DMS53 treated with DMSO at 0.1 percent for 48 hours (cell line): ENCODE measurements around the gene R3HDM4.
"Not testable (repeated sequence)": the region's sequence is repeated elsewhere in the genome, so short reads cannot be mapped to it uniquely, and the experiment has no call there.

Source experiments
- DNase-seq: peaks from one replicate; lab custom pipeline; 2025; ENCODE audit not compliant: unreplicated experiment; lab: John Stamatoyannopoulos, UW

The R3HDM4 gene

GRCh38 chr19:861756-862580 lies 51.1 kb downstream of the R3HDM4 start:
- no peak for DNase-seq

GRCh38 chr19:861141-861755 lies 51.8 kb downstream of the R3HDM4 start:
- DNase-seq: no peak

- DNase-seq: no peak
Observed at GRCh38 chr19:858868-859843, 53.9 kb downstream of the R3HDM4 start, which contains the start of gene CFD. CFD (plus strand) TSS chr19:859664; CDS start chr19:859690, 26 bp downstream.

GRCh38 chr19:858284-858683 lies 54.7 kb downstream of the R3HDM4 start:
- no peak for DNase-seq

- DNase-seq: no peak
Observed at GRCh38 chr19:855566-856120, 57.4 kb downstream of the R3HDM4 start.

- DNase-seq: no peak
Observed at GRCh38 chr19:855142-855541, 57.9 kb downstream of the R3HDM4 start.

- DNase-seq: no peak
Observed at GRCh38 chr19:854549-854948, 58.5 kb downstream of the R3HDM4 start.

GRCh38 chr19:853614-854220 lies 59.3 kb downstream of the R3HDM4 start:
- DNase-seq: not testable (repeated sequence)

- DNase-seq: no peak
Observed at GRCh38 chr19:853014-853585, 59.9 kb downstream of the R3HDM4 start.

- no peak for DNase-seq
Observed at GRCh38 chr19:852136-853013, 60.6 kb downstream of the R3HDM4 start, which contains the start of gene ELANE. ELANE (plus strand) TSS chr19:852303; CDS start chr19:852329, 26 bp downstream.

GRCh38 chr19:850979-851335 lies 62.1 kb downstream of the R3HDM4 start:
- no peak for DNase-seq

GRCh38 chr19:850221-850978 lies 62.6 kb downstream of the R3HDM4 start:
- no peak for DNase-seq

- DNase-seq: not testable (repeated sequence)
Observed at GRCh38 chr19:849195-849594, 63.8 kb downstream of the R3HDM4 start.

- DNase-seq: no peak
Observed at GRCh38 chr19:848386-848921, 64.6 kb downstream of the R3HDM4 start.
